Measurements from ENCODE around the gene TUBB2B. TPM values are rescaled to one million over a fixed set of nuclear protein-coding genes. Genes with fewer than 3 reads are reported as not detected.

The TUBB2B gene
- total and polyA plus RNA-seq, 9 of the 15 experiments (the other 6 are each of a cell fraction or from before 2014, with no cell fraction given): 0.11 to 9.7 (median 4.6) TPM

GRCh38 chr6:3202999-3203696 is 24.3 kb downstream of the TUBB2B start (continued):
- TF ChIP-seq CCNT2 (IDR thresholded peaks at IDR 0.05; ENCODE audit: borderline replicate concordance, extremely low read depth, insufficient read length, low read depth, low read length) (peak; percentile 35), HNRNPH1 (optimal IDR thresholded peaks at IDR 0.05; ENCODE audit: low read depth, low read length) (no peak), SRSF3 (IDR thresholded peaks at IDR 0.05; ENCODE audit: insufficient read depth, low read length) (no peak), TAL1 (IDR thresholded peaks at IDR 0.05) (peak; percentile 85), CBFA2T3 (IDR thresholded peaks at IDR 0.05) (peak; percentile 94), ZNF143 (CRISPR knock-in tag; IDR thresholded peaks at IDR 0.05) (no peak), ELF2 (CRISPR knock-in tag; IDR thresholded peaks at IDR 0.05) (no peak), GATAD2A (IDR thresholded peaks at IDR 0.05) (no peak), NBN (IDR thresholded peaks at IDR 0.05; ENCODE audit: low read depth) (0 out of 2 replicates have a peak, but pooled peaks have one; percentile 14), NR1H2 (CRISPR knock-in tag; IDR thresholded peaks at IDR 0.05) (peak; percentile 45; the same call in 1 of the 2 replicates), MEIS2 (IDR thresholded peaks at IDR 0.05; ENCODE audit: partially characterized antibody) (peak; percentile 82), NCOA2 (IDR thresholded peaks at IDR 0.05; ENCODE audit: partially characterized antibody in 2 of 2) (no peak), ZSCAN29 (IDR thresholded peaks at IDR 0.05) (no peak), FOXK2 (conservative IDR thresholded peaks at IDR 0.05 in 1 of 2, IDR thresholded peaks at IDR 0.05 in 1 of 2; ENCODE audit: low read depth in 2 of 2) (0 out of 4 replicates have a peak, but pooled peaks of 1 of the 2 experiments have one; percentile 26), ZFP1 (CRISPR knock-in tag; IDR thresholded peaks at IDR 0.05) (no peak), ZNF57 (CRISPR knock-in tag; IDR thresholded peaks at IDR 0.05) (no peak), ETS1 (conservative IDR thresholded peaks at IDR 0.05; ENCODE audit: control insufficient read depth, low read depth, low read length) (no peak), SMAD4 (CRISPR knock-in tag; conservative IDR thresholded peaks at IDR 0.05) (no peak), HMGXB4 (CRISPR knock-in tag; IDR thresholded peaks at IDR 0.05) (no peak), GATA2 (CRISPR knock-in tag; IDR thresholded peaks at IDR 0.05) (peak; percentile 92), MECOM (CRISPR knock-in tag; IDR thresholded peaks at IDR 0.05) (no peak), TSC22D4 (tag; IDR thresholded peaks at IDR 0.05) (no peak), DMBX1 (CRISPR knock-in tag; IDR thresholded peaks at IDR 0.05; ENCODE audit: borderline replicate concordance) (no peak)
- TF ChIP-seq, protein P1, sequence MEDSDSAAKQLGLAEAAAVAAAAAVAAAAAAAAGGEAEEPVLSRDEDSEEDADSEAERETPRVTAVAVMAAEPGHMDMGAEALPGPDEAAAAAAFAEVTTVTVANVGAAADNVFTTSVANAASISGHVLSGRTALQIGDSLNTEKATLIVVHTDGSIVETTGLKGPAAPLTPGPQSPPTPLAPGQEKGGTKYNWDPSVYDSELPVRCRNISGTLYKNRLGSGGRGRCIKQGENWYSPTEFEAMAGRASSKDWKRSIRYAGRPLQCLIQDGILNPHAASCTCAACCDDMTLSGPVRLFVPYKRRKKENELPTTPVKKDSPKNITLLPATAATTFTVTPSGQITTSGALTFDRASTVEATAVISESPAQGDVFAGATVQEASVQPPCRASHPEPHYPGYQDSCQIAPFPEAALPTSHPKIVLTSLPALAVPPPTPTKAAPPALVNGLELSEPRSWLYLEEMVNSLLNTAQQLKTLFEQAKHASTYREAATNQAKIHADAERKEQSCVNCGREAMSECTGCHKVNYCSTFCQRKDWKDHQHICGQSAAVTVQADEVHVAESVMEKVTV (CRISPR knock-in tag; IDR thresholded peaks at IDR 0.05): no peak
- TF ChIP-seq, protein P2, sequence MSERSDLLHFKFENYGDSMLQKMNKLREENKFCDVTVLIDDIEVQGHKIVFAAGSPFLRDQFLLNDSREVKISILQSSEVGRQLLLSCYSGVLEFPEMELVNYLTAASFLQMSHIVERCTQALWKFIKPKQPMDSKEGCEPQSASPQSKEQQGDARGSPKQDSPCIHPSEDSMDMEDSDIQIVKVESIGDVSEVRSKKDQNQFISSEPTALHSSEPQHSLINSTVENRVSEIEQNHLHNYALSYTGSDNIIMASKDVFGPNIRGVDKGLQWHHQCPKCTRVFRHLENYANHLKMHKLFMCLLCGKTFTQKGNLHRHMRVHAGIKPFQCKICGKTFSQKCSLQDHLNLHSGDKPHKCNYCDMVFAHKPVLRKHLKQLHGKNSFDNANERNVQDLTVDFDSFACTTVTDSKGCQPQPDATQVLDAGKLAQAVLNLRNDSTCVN (CRISPR knock-in tag; IDR thresholded peaks at IDR 0.05): no peak
